HG02943 (cell line): ENCODE results near the gene PHACTR2.
"Not testable (repeated sequence)": the region's sequence is repeated elsewhere in the genome, so short reads cannot be mapped to it uniquely, and the experiment has no call there.

Experiments used
- ATAC-seq: cut with Tn5 transposase; IDR thresholded peaks from one replicate; pipeline ENCODE4 v1.9.1; 2021; ENCODE audit warnings: mild to moderate bottlenecking, low read depth, moderate library complexity; ENCODE audit not compliant: unreplicated experiment

The PHACTR2 gene

DNA sequence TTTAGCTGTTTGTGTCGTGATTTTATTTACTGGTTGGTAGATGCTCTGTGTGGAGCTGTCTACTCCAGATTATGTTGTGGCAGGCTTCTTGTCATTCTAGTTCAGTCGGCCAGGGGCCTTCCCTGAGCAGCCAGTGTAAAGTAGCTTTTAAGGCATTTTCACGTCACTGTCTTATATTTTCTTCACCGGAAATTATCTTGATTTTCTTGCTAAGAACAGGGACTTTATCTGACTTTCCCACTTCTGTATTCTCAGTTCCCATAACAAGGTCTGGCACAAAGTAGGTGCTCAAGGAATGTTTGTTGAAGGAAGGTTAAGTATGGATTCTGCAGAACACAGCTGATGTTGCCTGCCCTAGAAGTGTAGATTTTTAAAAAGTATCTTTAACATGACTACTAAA lies 166.2 kb downstream of the PHACTR2 start:
- ATAC-seq = no peak

DNA sequence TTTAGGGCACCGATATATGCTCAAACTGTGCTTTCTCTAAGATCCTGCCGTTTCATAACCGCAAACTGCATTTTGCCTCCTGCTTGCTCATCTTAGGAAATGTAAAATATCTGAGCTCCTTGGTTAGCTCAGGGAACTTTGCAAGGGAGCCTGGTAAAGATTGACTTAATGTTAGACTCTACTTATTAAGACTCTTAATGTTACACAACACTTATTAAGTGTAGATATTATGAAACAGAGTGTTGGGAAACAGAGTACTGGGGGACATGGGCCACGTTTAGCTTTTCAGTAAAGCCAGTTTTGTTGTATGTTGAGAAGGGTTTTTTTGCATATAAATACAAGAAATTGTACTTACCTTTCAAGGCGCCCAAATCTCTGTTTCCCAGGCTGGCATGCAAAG lies 167.3 kb downstream of the PHACTR2 start:
- ATAC-seq = no peak

DNA sequence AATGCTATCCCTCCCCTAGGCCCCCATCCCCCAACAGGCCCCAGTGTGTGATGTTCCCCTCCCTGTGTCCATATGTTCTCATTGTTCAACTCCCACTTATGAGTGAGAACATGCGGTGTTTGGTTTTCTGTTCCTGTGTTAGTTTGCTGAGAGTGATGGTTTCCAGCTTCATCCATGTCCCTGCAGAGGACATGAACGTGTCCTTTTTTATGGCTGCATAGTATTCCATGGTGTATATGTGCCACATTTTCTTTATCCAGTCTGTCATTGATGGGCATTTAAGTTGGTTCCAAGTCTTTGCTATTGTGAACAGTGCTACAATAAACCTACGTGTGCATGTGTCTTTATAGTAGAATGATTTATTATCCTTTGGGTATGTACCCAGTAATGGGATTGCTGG lies 173.9 kb downstream of the PHACTR2 start:
- ATAC-seq = not testable (repeated sequence)

DNA sequence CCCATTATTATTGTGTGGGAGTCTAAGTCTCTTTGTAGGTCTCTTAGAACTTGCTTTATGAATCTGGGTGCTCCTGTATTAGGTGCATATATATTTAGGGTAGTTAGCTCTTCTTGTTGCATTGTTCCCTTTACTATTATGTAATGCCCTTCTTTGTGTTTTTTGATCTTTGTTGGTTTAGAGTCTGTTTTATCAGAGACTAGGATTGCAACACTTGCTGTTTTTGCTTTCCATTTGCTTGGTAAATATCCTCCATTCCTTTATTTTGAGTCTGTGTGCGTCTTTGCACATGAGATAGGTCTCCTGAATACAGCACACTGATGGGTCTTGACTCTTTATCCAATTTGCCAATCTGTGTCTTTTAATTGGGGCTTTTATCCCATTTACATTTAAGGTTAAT lies 177.3 kb downstream of the PHACTR2 start:
- not testable (repeated sequence) for ATAC-seq

DNA sequence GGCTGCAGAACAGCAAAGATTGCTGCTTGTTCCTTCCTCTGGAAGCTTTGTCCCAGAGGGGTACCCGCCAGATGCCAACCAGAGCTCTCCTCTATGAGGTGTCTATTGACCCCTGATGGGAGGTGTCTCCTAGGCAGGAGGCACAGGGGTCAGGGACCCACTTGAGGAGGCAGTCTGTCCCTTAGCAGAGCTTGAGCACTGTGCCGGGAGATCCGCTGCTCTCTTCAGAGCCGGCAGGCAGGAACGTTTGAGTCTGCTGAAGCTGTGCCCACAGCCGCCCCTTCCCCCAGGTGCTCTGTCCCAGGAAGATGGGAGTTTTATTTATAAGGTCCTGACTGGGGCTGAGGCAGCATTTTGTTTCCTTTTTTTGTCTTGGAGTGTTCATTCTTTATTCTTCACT lies 179.0 kb downstream of the PHACTR2 start:
- not testable (repeated sequence) for ATAC-seq

DNA sequence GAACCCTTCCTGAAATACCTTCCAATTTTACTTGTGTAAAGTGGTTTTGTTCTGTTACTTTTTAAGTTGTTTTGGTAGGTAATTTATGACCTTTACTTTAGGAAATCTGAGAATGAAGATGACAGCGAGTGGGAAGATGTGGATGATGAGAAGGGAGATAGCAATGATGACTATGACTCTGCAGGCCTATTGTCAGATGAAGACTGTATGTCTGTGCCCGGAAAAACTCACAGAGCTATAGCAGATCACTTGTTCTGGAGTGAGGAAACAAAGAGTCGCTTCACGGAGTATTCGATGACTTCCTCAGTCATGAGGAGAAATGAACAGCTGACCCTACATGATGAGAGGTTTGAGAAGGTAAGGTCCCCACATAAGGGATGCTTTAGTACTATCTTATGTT lies 179.9 kb downstream of the PHACTR2 start:
- ATAC-seq = no peak

DNA sequence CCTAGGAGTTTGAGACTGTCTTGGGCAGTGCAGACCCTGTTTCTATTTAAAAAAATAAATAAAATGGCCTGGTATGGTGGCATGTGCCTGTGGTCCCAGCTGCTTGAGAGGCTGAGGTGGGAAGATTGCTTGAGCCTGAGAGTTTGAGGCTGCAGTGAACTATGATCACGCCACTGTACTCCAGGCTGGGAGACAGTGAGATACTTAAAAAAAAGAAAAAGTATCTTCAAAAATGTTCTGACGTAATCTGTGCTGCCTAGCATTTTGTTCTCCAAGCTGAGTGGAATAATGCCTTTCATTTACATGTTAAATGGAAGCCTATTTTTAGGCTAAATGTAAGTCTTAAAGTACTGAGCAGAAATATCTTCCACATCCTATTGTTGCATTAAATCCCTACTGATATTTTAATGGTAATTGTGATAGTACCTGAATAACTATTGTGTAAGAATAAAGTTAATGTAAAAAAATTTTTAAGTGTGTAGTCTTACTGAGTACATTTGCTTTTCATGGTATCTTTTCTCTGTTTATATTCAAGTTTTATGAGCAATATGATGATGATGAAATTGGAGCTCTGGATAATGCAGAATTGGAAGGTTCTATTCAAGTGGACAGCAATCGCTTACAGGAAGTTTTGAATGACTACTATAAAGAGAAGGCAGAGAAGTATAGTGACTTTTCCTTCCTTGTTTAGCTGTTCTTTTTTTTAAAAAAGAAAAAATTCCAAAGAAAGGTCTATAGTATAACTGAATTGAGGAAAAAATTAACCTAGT lies 182.3 kb downstream of the PHACTR2 start:
- ATAC-seq = no peak

DNA sequence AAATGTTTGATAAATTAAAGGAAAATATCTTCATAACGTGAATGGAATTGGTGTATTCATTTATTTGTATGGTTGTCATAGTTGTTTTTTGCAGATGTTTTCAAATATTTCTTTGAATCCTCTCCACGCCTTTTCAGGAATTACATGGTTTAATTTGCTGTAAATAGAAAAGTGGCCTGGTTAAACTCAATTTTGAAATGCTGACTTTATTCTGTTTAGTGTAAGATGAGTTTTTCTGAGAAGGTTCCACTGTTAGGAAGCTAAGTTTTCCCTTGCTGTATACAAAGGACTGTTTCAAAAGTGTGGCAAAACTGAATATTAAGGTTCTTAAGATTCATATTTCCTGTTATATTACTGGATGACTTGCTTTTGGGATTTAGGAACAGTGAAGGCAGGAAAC lies 186.0 kb downstream of the PHACTR2 start:
- no peak for ATAC-seq

DNA sequence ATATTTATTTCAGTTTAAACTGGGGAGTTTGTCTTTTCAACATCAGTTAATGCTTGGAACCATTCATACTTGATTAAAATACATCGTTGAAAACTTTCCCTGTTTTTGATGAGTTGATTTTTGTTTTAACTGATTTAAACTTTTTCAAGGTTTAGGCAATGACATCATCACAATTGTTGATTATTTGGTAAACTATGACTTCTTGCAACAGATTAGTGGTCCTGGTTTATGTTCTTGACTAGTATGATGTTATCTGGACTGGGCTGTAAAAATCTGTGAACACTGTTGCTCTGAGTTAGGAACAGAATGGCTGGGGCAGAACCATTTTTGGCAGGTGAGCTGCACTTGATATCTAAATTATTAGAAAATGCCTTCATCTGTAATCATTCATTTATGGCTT lies 186.5 kb downstream of the PHACTR2 start, which contains the start of gene ZC2HC1B:
TSS of gene ZC2HC1B (plus strand) at position 241 of the 400 bp plus-strand sequence. CDS start at position 307, 66 bp downstream.
- ATAC-seq = no peak

DNA sequence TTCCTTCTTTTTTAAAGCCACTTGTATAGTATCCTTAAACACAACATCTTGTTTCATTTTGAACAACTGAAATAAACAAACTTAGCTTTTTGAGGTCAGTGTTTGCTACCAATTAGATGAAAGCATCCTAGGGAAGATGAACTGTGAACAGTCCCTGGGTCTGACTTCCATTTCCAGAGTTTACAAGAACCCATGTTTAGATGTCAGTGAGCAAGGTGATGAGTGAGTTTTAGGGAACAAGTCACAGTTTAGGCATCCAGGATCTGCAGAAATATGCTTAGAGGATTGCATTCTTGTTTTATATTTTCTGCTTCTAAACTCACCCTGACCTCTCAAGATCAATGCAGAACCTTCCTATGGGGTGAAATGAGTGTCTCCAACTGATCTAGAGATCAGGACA lies 189.5 kb downstream of the PHACTR2 start:
- ATAC-seq = no peak

DNA sequence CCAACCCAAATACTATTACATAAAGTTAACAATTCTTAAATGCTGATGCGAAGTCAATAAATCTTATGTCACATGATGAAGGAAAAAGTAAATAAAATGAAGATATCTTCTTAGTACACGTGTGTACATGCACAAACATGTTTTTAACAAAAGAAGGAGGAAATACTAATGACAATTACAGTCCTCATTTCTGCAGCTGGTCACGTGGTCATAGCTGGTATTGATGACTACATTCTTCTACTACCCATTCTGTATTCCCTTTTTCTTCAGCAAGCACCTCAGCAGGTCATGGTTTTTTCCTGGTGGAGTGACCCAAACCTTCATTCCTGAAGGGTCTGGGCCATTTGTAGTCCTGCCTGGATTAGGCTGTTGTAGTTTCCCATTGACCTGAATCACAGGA lies 191.0 kb downstream of the PHACTR2 start:
- ATAC-seq = not testable (repeated sequence)

DNA sequence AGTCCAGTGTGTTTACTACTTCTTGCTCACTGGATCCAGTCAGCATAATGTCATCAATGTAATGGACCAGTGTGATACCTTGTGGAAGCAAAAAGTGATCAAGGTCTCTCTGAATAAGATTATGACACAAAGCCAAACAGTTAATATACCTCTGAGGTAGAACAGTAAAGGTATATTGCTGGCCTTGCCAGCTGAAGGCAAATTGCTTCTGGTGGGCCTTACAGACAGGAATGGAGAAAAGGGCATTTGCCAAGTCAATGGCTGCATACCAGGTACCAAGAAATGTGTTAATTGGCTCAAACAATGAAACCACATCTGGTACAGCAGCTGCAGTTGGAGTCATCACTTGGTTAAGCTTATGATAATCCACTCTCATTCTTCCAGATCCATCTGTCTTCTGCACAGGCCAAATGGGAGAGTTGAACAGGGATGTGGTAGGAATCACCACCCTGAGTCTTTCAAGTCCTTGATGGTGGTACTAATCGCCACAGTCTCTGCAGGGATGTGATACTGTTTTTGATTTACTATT lies 193.5 kb downstream of the PHACTR2 start:
- ATAC-seq = not testable (repeated sequence)

DNA sequence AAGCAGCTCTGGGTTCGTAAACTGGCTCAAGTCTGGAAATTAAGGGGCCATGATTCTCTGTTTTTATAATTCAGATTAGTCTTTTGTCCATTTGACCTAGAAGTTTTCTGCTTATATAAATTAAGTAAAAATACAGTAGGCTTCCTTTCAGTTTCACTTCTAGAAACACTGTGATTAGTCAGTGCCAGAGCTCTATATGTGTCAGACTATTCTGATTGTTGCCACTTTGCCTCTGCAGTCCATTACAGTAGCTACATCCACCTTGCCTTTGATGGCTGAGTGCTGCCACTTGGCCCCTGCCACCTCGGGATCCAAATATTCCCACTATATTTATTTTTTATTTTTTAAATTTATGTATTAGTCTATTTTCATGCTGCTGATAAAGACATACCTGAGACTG lies 194.4 kb downstream of the PHACTR2 start:
- ATAC-seq = no peak

DNA sequence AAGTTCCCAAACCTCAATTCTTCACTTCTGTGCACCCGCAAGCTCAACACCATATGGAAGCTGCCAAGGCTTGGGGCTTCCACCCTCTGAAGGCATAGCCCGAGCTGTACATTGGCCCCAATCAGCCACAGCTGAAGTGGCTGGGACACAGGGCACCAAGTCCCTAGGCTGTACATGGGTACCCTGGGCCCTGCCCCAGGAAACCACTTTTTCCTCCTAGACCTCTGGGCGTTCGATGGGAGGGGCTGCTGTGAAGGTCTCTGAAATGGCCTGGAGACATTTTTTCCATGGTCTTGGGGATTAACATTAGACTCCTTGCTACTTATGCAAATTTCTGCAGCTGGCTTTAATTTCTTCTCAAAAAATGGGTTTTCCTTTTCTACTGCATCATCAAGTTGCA lies 195.8 kb downstream of the PHACTR2 start:
- ATAC-seq = not testable (repeated sequence)

DNA sequence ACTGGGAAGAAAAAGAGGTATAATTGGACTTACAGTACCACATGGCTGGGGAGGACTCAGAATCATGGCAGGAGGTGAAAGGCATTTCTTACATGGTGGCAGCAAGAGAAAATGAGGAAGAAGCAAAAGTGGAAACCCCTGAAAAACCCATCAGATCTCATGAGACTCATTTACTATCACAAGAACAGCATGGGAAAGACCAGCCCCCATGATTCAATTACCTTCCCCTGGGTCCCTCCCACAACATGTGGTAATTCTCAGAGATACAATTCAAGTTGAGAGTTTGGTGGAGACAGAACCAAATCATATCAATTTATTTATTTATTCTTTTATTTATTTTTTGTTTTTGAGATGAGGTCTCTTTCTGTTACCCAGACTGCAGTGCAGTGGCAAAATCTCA lies 196.7 kb downstream of the PHACTR2 start:
- ATAC-seq = not testable (repeated sequence)

DNA sequence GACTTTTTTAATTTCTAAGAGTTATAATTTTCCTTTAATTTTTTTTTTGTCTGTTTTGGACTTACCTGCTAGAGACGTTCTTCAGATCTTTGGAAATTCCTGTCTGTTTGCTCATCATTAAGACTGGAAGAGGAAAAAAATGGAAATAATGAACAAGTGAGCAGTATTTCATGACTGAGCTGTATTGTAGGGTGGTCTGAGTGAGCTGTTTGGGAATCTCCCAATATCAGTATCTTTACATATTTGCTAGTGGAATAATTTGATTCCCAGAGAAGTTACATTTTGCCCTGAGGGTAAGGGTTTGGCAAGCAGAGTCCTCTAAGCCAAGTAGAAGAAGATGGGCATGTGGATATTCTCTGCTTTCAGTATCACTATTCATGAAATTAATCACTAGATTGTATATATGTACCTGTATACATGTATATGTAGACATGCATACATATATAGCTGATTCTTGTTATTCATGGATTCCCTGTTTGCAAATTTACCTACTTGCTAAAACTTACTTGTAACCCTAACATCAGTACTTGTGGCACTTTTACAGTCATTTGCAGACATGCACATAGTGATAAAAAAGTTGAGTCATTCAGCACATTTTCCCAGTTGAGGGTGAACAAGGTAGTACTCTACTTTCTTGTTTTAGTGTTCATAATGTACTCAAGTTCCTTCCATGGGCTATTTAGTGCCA lies 200.0 kb downstream of the PHACTR2 start:
- no peak for ATAC-seq

DNA sequence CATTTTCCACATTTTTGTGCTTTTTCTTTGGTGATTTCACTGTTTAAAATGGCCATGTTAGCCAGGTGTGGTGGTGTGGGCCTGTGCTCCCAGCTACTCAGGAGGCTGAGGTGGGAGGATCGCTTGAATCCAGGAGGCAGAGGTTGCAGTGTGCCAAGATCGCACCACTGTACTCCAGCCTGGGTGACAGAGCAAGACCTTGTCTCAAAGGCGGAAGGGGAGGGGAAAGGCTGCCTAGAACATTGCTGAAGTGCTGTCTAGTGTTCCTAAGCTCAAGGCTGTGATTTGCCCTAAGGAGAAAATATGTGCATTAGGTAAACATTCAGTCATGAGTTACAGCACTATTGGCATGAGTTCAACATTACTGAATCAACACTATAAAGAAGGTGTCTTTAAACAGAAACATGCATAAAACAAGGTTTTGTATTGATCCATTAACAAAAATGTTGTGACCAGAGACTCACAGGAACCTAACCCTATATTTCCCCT lies 200.6 kb downstream of the PHACTR2 start:
- ATAC-seq = no peak

DNA sequence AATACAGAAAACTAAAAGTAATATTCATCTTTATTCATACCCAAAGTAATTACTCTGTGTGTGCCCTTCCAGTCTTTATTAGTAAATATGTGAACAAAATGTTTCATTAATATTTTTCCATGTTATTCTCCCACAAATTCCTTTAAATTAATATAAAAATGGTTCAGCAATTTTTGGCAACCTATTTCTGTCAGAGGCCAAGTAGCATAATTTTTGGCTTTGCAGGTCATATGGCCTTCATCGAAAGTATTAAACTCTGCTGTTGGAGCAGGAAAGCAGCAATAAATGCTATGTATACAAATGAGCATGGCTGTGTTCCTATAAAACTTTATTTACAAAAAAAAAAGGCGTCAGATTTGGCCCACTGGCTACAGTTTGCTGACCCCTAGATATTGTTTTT lies 202.6 kb downstream of the PHACTR2 start:
- no peak for ATAC-seq
